DOHH2 (cell line): ENCODE results near the gene PKD2.

Experiments
- CTCF ChIP-seq: fragments of 200-600 bp; sonication (generic); IDR thresholded peaks from one replicate; pipeline ENCODE4 v1.5.1; 2014; ENCODE audit warnings: antibody characterized with exemption, mild to moderate bottlenecking, low read depth, low read length; ENCODE audit not compliant: poor library complexity, severe bottlenecking
- EZH2phosphoT487 ChIP-seq: fragments of 200-600 bp; sonication (generic); IDR thresholded peaks from 2 replicates; pipeline ENCODE4 v1.6.1; 2017; ENCODE audit warnings: borderline replicate concordance, mild to moderate bottlenecking, antibody characterized with exemption, low read length, moderate library complexity, mixed read lengths

DNA sequence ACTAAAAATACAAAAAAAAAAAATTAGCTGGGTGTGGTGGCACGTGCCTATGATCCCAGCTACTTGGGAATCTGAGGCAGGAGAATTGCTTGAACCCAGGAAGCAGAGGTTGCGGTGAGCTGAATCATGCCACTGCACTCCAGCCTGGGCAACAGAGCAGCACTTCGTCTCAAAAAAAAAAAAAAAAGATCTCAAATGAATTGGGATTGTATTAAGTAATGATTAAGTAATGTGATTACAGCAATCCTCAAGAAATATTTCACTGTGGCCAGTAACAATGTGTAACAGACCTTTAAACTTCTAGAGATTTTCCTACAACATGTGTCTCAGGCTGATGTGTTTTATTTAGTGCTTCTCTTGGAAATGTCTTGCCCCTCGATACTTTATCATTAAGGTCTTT, 46.8 kb downstream of the PKD2 start:
- TF ChIP-seq CTCF (no peak), EZH2phosphoT487 (no peak)
